Neural cell (in vitro differentiated cells): ENCODE measurements around the gene R3HDM4. TPM values are rescaled to one million over a fixed set of nuclear protein-coding genes. Genes with fewer than 3 reads are reported as not detected.

Experiments
- H2AFZ ChIP-seq: fragments of 200-600, 300-800 bp; sonication (generic), shearing (Covaris generic); 2 replicates; pipeline ENCODE4 v1.6.0; 2014; ENCODE audit warnings: low read depth, mild to moderate bottlenecking, antibody characterized with exemption, low read length, moderate library complexity
- H3F3A ChIP-seq: fragments of 200-600 bp; shearing (Covaris generic); 2 replicates; pipeline ENCODE4 v1.6.1; 2016; ENCODE audit warnings: mild to moderate bottlenecking, moderate library complexity, mixed read lengths, antibody characterized with exemption, low read length; ENCODE audit not compliant: insufficient read depth, poor library complexity, severe bottlenecking
- H3K27ac ChIP-seq: fragments of 200-600, 300-800 bp; sonication (generic), shearing (Covaris generic); 2 replicates; pipeline ENCODE4 v1.5.1; 2014; ENCODE audit warnings: mild to moderate bottlenecking, low read length, moderate library complexity
- H3K27me3 ChIP-seq: fragments of 300-800, 200-600 bp; sonication (generic), shearing (Covaris generic); 2 replicates; pipeline ENCODE4 v1.6.0; 2014; ENCODE audit warnings: mild to moderate bottlenecking, low read depth, low read length, moderate library complexity; ENCODE audit not compliant: insufficient read depth
- H3K36me3 ChIP-seq: fragments of 300-800, 200-600 bp; sonication (generic), shearing (Covaris generic); 2 replicates; pipeline ENCODE4 v1.5.1; 2014; ENCODE audit warnings: mild to moderate bottlenecking, antibody characterized with exemption, low read length, moderate library complexity; ENCODE audit not compliant: insufficient read depth
- H3K4me2 ChIP-seq: fragments of 300-800, 200-600 bp; sonication (generic), shearing (Covaris generic); 2 replicates; pipeline ENCODE4 v1.6.0; 2014; ENCODE audit warnings: mild to moderate bottlenecking, low read length
- H3K4me3 ChIP-seq: fragments of 300-800, 200-600 bp; sonication (generic), shearing (Covaris generic); 2 replicates; pipeline ENCODE4 v1.5.1; 2014; ENCODE audit warnings: mild to moderate bottlenecking, low read length, moderate library complexity
- H3K79me2 ChIP-seq: fragments of 200-600 bp; shearing (Covaris generic); replicated peaks from 2 replicates; pipeline ENCODE4 v1.6.0; 2014; ENCODE audit warnings: mild to moderate bottlenecking, low read length, moderate library complexity; ENCODE audit not compliant: insufficient read depth
- H3K9ac ChIP-seq: fragments of 300-800, 200-600 bp; sonication (generic), shearing (Covaris generic); 2 replicates; pipeline ENCODE4 v1.6.1; 2016; ENCODE audit warnings: mild to moderate bottlenecking, low read length, mixed read lengths
- H3K9me2 ChIP-seq: fragments of 200-600 bp; shearing (Covaris generic); 2 replicates; pipeline ENCODE4 v1.6.1; 2016; ENCODE audit warnings: mild to moderate bottlenecking, low read length, mixed read lengths; ENCODE audit not compliant: insufficient read depth
- H3K9me3 ChIP-seq: fragments of 200-600, 300-800 bp; sonication (generic), shearing (Covaris generic); 2 replicates; pipeline ENCODE4 v1.6.1; 2016; ENCODE audit warnings: mild to moderate bottlenecking, mixed run types, low read length, moderate library complexity, mixed read lengths
- H4K20me1 ChIP-seq: fragments of 200-600 bp; shearing (Covaris generic); 2 replicates; pipeline ENCODE4 v1.6.1; 2016; ENCODE audit warnings: mild to moderate bottlenecking, mixed run types; ENCODE audit not compliant: insufficient read depth
- EP300 ChIP-seq: fragments of 450-650 bp; conservative IDR thresholded peaks from 2 replicates; pipeline ENCODE4 v1.6.1; 2014; ENCODE audit warnings: antibody characterized with exemption, mild to moderate bottlenecking, moderate library complexity; ENCODE audit not compliant: poor library complexity, severe bottlenecking
- EZH2 ChIP-seq: fragments of 200-600, 300-800 bp; shearing (Covaris generic), sonication (generic); IDR thresholded peaks from 2 replicates; pipeline ENCODE4 v1.6.1; 2014; ENCODE audit warnings: antibody characterized with exemption, low read length, borderline replicate concordance, mild to moderate bottlenecking; ENCODE audit not compliant: insufficient read depth, poor library complexity, severe bottlenecking
- MXI1 ChIP-seq: fragments of 450-650 bp; conservative IDR thresholded peaks from 2 replicates; pipeline ENCODE4 v1.6.1; 2014; ENCODE audit warnings: antibody characterized with exemption, mild to moderate bottlenecking; ENCODE audit not compliant: poor library complexity, severe bottlenecking
- POLR2AphosphoS5 ChIP-seq: IDR thresholded peaks from 2 replicates; pipeline ENCODE4 v1.6.1; 2012
- RAD21 ChIP-seq: fragments of 450-650 bp; conservative IDR thresholded peaks from 2 replicates; pipeline ENCODE4 v1.6.1; 2014; ENCODE audit warnings: antibody characterized with exemption, mild to moderate bottlenecking, moderate library complexity
- REST ChIP-seq: IDR thresholded peaks from 2 replicates; pipeline ENCODE4 v1.6.1; 2012; ENCODE audit warnings: borderline replicate concordance
- SMC3 ChIP-seq: fragments of 450-650 bp; conservative IDR thresholded peaks from 2 replicates; pipeline ENCODE4 v1.6.1; 2014; ENCODE audit warnings: antibody characterized with exemption, mild to moderate bottlenecking, moderate library complexity; ENCODE audit not compliant: poor library complexity
- TAF1 ChIP-seq: IDR thresholded peaks from 2 replicates; pipeline ENCODE4 v1.6.1; 2012; ENCODE audit warnings: low read depth
- polyA plus RNA-seq: library from polyadenylated mRNA; depleted of rRNA; stranded (reverse); fragments of >200 nt; gene quantifications from 2 replicates; pipeline ENCODE4 v1.2.3, GENCODE V29; 2014
- TF ChIP-seq, protein P1 (sequence below): fragments of 450-650 bp; IDR thresholded peaks from 2 replicates; pipeline ENCODE4 v1.5.1; 2014; ENCODE audit warnings: antibody characterized with exemption, mild to moderate bottlenecking, moderate library complexity; ENCODE audit not compliant: poor library complexity, severe bottlenecking

The R3HDM4 gene
- polyA plus RNA-seq, 1 donor from 2014 or later = 51.2 TPM

DNA sequence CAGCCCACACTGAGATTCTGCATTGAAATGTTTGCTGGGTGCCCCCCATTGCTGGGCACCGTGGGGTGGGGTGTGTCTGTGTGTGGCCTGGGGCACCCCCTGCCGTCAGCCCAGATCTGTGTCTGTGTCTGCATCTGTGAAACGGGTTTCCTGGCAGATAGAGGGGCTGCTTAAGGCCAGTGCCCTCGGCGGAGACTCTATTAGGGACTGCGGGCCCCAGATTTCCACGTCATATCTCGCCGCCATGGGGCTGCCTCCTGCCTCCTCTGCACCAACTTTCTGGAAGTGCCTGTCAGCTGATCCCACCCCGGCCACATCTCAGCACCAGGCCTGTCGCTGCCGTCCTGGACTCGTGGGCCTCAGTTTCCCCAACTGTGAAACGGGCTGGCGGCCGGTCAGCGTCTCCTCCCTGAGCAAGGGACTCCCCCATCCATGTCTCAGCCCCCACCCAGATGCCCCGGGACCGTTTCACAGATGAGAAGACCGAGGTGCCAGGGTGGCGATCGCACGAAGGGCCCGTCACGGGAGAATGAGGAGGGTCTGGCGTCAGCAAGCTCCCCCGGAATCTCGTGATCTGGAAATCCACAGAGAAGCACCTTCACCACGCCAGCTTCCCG, 34.2 kb upstream of the R3HDM4 start:
- Histone ChIP-seq H3K9me3 (no peaks in the 10 kb centered on the region), H4K20me1 (no peaks in the 10 kb centered on the region), H3K79me2 (no peaks in the 10 kb centered on the region), H3K9ac (no peak overlapping the region), H3K4me2 (no peak overlapping the region), H2AFZ (no peak overlapping the region), H3K9me2 (no peaks in the 10 kb centered on the region), H3K36me3 (no peaks in the 10 kb centered on the region), H3K4me3 (no peak overlapping the region), H3F3A (no peaks in the 10 kb centered on the region), H3K27me3 (no peaks in the 10 kb centered on the region), H3K27ac (no peak overlapping the region)
- TF ChIP-seq MXI1 = no peak
- no peak for TF ChIP-seq RAD21

GRCh38 chr19:945401-946252, 32.6 kb upstream of the R3HDM4 start:
- H2AFZ ChIP-seq = no peak overlapping the region
- no peaks in the 10 kb centered on the region for H4K20me1 ChIP-seq
- no peaks in the 10 kb centered on the region for H3K36me3 ChIP-seq
- no peaks in the 10 kb centered on the region for H3F3A ChIP-seq
- H3K9ac ChIP-seq = no peak overlapping the region
- no peak overlapping the region for H3K27ac ChIP-seq
- no peaks in the 10 kb centered on the region for H3K27me3 ChIP-seq
- no peak overlapping the region for H3K4me3 ChIP-seq
- no peaks in the 10 kb centered on the region for H3K79me2 ChIP-seq
- TF ChIP-seq SMC3 = no peak
- TF ChIP-seq REST = no peak
- no peak for TF ChIP-seq EZH2
- TF ChIP-seq EP300 = no peak
- TF ChIP-seq MXI1 = no peak
- no peak for TF ChIP-seq TAF1
- TF ChIP-seq POLR2AphosphoS5 = no peak
- TF ChIP-seq, protein P1, sequence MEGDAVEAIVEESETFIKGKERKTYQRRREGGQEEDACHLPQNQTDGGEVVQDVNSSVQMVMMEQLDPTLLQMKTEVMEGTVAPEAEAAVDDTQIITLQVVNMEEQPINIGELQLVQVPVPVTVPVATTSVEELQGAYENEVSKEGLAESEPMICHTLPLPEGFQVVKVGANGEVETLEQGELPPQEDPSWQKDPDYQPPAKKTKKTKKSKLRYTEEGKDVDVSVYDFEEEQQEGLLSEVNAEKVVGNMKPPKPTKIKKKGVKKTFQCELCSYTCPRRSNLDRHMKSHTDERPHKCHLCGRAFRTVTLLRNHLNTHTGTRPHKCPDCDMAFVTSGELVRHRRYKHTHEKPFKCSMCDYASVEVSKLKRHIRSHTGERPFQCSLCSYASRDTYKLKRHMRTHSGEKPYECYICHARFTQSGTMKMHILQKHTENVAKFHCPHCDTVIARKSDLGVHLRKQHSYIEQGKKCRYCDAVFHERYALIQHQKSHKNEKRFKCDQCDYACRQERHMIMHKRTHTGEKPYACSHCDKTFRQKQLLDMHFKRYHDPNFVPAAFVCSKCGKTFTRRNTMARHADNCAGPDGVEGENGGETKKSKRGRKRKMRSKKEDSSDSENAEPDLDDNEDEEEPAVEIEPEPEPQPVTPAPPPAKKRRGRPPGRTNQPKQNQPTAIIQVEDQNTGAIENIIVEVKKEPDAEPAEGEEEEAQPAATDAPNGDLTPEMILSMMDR = no peak
- no peak for TF ChIP-seq RAD21
- H3K4me2 ChIP-seq = no peak overlapping the region
- no peaks in the 10 kb centered on the region for H3K9me2 ChIP-seq
- H3K9me3 ChIP-seq = no peaks in the 10 kb centered on the region
